WI38 (cell line): ENCODE measurements around the gene NPS.

Experiments used
- H3K4me3 ChIP-seq: 2 replicates; pipeline ENCODE4 v1.5.1; 2011; ENCODE audit warnings: low read depth, mild to moderate bottlenecking, control low read depth, low read length
- CTCF ChIP-seq: IDR thresholded peaks from 2 replicates; pipeline ENCODE4 v1.5.1; 2012; ENCODE audit warnings: low read depth, mild to moderate bottlenecking, control low read depth, low read length

NPS gene

GRCh38 chr10:127580822-127581221, 31.7 kb downstream of the NPS start:
- TF ChIP-seq CTCF = no peak
- H3K4me3 ChIP-seq = no peak overlapping the region

GRCh38 chr10:127585519-127586023, 36.5 kb downstream of the NPS start:
- H3K4me3 ChIP-seq = no peak overlapping the region
- no peak for TF ChIP-seq CTCF

- no peak for TF ChIP-seq CTCF
- H3K4me3 ChIP-seq = no peak overlapping the region
These were observed 38.7 kb downstream of the NPS start for GRCh38 chr10:127587668-127588365.

- TF ChIP-seq CTCF = no peak
- no peak overlapping the region for H3K4me3 ChIP-seq
These were observed 43.5 kb downstream of the NPS start for GRCh38 chr10:127592586-127592985.

GRCh38 chr10:127600479-127600878, 51.4 kb downstream of the NPS start:
- H3K4me3 ChIP-seq = no peak overlapping the region
- TF ChIP-seq CTCF = no peak
